Measurements from ENCODE around the gene GRID2. TPM values are rescaled to one million over a fixed set of nuclear protein-coding genes. Genes with fewer than 3 reads are reported as not detected.

GRID2 gene
- polyA plus RNA-seq, 1 donor from 2014 or later = 14.9 TPM

- Histone ChIP-seq H4K20me1 (ENCODE audit: insufficient read depth) (no peaks in the 10 kb centered on the region), H3K36me3 (ENCODE audit: insufficient read depth, low read length) (no peaks in the 10 kb centered on the region), H3K9me3 (ENCODE audit: low read length) (no peaks in the 10 kb centered on the region), H3F3A (ENCODE audit: insufficient read depth, low read length, poor library complexity, severe bottlenecking) (peaks cover 6% of the 10 kb centered on the region), H3K79me2 (replicated peaks; ENCODE audit: insufficient read depth, low read length) (no peaks in the 10 kb centered on the region), H3K9ac (ENCODE audit: low read length) (no peak overlapping the region), H3K4me3 (ENCODE audit: low read length) (no peak overlapping the region), H3K27ac (ENCODE audit: low read length) (peak overlapping the region; percentile 20), H3K4me2 (ENCODE audit: low read length) (no peak overlapping the region), H3K9me2 (ENCODE audit: insufficient read depth, low read length) (no peaks in the 10 kb centered on the region), H2AFZ (ENCODE audit: low read depth, low read length) (no peak overlapping the region), H3K27me3 (ENCODE audit: insufficient read depth, low read depth, low read length) (no peaks in the 10 kb centered on the region)
- TF ChIP-seq TAF1 (IDR thresholded peaks at IDR 0.05; ENCODE audit: low read depth) = no peak
- no peak for TF ChIP-seq RAD21 (conservative IDR thresholded peaks at IDR 0.05)
- TF ChIP-seq SMC3 (conservative IDR thresholded peaks at IDR 0.05; ENCODE audit: poor library complexity) = no peak
- TF ChIP-seq POLR2AphosphoS5 (IDR thresholded peaks at IDR 0.05) = no peak
- TF ChIP-seq, protein P1, sequence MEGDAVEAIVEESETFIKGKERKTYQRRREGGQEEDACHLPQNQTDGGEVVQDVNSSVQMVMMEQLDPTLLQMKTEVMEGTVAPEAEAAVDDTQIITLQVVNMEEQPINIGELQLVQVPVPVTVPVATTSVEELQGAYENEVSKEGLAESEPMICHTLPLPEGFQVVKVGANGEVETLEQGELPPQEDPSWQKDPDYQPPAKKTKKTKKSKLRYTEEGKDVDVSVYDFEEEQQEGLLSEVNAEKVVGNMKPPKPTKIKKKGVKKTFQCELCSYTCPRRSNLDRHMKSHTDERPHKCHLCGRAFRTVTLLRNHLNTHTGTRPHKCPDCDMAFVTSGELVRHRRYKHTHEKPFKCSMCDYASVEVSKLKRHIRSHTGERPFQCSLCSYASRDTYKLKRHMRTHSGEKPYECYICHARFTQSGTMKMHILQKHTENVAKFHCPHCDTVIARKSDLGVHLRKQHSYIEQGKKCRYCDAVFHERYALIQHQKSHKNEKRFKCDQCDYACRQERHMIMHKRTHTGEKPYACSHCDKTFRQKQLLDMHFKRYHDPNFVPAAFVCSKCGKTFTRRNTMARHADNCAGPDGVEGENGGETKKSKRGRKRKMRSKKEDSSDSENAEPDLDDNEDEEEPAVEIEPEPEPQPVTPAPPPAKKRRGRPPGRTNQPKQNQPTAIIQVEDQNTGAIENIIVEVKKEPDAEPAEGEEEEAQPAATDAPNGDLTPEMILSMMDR (IDR thresholded peaks at IDR 0.05; ENCODE audit: poor library complexity, severe bottlenecking) = no peak
- no peak for TF ChIP-seq MXI1 (conservative IDR thresholded peaks at IDR 0.05; ENCODE audit: poor library complexity, severe bottlenecking)
- TF ChIP-seq EP300 (conservative IDR thresholded peaks at IDR 0.05; ENCODE audit: poor library complexity, severe bottlenecking) = no peak
- no peak for TF ChIP-seq EZH2 (IDR thresholded peaks at IDR 0.05; ENCODE audit: borderline replicate concordance, insufficient read depth, low read length, poor library complexity, severe bottlenecking)
- TF ChIP-seq, protein P2, sequence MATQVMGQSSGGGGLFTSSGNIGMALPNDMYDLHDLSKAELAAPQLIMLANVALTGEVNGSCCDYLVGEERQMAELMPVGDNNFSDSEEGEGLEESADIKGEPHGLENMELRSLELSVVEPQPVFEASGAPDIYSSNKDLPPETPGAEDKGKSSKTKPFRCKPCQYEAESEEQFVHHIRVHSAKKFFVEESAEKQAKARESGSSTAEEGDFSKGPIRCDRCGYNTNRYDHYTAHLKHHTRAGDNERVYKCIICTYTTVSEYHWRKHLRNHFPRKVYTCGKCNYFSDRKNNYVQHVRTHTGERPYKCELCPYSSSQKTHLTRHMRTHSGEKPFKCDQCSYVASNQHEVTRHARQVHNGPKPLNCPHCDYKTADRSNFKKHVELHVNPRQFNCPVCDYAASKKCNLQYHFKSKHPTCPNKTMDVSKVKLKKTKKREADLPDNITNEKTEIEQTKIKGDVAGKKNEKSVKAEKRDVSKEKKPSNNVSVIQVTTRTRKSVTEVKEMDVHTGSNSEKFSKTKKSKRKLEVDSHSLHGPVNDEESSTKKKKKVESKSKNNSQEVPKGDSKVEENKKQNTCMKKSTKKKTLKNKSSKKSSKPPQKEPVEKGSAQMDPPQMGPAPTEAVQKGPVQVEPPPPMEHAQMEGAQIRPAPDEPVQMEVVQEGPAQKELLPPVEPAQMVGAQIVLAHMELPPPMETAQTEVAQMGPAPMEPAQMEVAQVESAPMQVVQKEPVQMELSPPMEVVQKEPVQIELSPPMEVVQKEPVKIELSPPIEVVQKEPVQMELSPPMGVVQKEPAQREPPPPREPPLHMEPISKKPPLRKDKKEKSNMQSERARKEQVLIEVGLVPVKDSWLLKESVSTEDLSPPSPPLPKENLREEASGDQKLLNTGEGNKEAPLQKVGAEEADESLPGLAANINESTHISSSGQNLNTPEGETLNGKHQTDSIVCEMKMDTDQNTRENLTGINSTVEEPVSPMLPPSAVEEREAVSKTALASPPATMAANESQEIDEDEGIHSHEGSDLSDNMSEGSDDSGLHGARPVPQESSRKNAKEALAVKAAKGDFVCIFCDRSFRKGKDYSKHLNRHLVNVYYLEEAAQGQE (IDR thresholded peaks at IDR 0.05; ENCODE audit: borderline replicate concordance) = no peak
Measured at GRCh38 chr4:93416344-93417128, 1112.8 kb downstream of the GRID2 start.

GRCh38 chr4:93431371-93431770 is 1127.6 kb downstream of the GRID2 start:
- H3K36me3 ChIP-seq (ENCODE audit: insufficient read depth, low read length) = no peaks in the 10 kb centered on the region
- no peak overlapping the region for H2AFZ ChIP-seq (ENCODE audit: low read depth, low read length)
- no peak overlapping the region for H3K4me2 ChIP-seq (ENCODE audit: low read length)
- H3K9me3 ChIP-seq (ENCODE audit: low read length) = no peaks in the 10 kb centered on the region
- no peaks in the 10 kb centered on the region for H3K79me2 ChIP-seq (replicated peaks; ENCODE audit: insufficient read depth, low read length)
- H3F3A ChIP-seq (ENCODE audit: insufficient read depth, low read length, poor library complexity, severe bottlenecking) = no peaks in the 10 kb centered on the region
- no peaks in the 10 kb centered on the region for H4K20me1 ChIP-seq (ENCODE audit: insufficient read depth)
- H3K27ac ChIP-seq (ENCODE audit: low read length) = no peak overlapping the region
- no peak overlapping the region for H3K4me3 ChIP-seq (ENCODE audit: low read length)
- no peak for TF ChIP-seq MXI1 (conservative IDR thresholded peaks at IDR 0.05; ENCODE audit: poor library complexity, severe bottlenecking)
- no peak for TF ChIP-seq EZH2 (IDR thresholded peaks at IDR 0.05; ENCODE audit: borderline replicate concordance, insufficient read depth, low read length, poor library complexity, severe bottlenecking)
- no peak for TF ChIP-seq POLR2AphosphoS5 (IDR thresholded peaks at IDR 0.05)
- no peak for TF ChIP-seq TAF1 (IDR thresholded peaks at IDR 0.05; ENCODE audit: low read depth)
- no peak for TF ChIP-seq SMC3 (conservative IDR thresholded peaks at IDR 0.05; ENCODE audit: poor library complexity)
- TF ChIP-seq, protein P2 (IDR thresholded peaks at IDR 0.05; ENCODE audit: borderline replicate concordance) = no peak
- TF ChIP-seq RAD21 (conservative IDR thresholded peaks at IDR 0.05) = no peak
- no peak for TF ChIP-seq EP300 (conservative IDR thresholded peaks at IDR 0.05; ENCODE audit: poor library complexity, severe bottlenecking)
- TF ChIP-seq, protein P1 (IDR thresholded peaks at IDR 0.05; ENCODE audit: poor library complexity, severe bottlenecking) = no peak
- H3K9me2 ChIP-seq (ENCODE audit: insufficient read depth, low read length) = no peaks in the 10 kb centered on the region
- H3K9ac ChIP-seq (ENCODE audit: low read length) = no peak overlapping the region
- no peaks in the 10 kb centered on the region for H3K27me3 ChIP-seq (ENCODE audit: insufficient read depth, low read depth, low read length)

All from neural cell (in vitro differentiated cells).